Hair follicular keratinocyte (primary cell): ENCODE data around the gene CDK2. TPM values are rescaled to one million over a fixed set of nuclear protein-coding genes. Genes with fewer than 3 reads are reported as not detected.

Source experiments
- total RNA-seq: library from RNA; depleted of rRNA; stranded (reverse); fragments of >200 nt; gene quantifications from 2 replicates; pipeline ENCODE4 v1.2.3, GENCODE V29; 2015

CDK2 gene
- 27.1 and 50.3 TPM in 2 replicates for total RNA-seq

DNA sequence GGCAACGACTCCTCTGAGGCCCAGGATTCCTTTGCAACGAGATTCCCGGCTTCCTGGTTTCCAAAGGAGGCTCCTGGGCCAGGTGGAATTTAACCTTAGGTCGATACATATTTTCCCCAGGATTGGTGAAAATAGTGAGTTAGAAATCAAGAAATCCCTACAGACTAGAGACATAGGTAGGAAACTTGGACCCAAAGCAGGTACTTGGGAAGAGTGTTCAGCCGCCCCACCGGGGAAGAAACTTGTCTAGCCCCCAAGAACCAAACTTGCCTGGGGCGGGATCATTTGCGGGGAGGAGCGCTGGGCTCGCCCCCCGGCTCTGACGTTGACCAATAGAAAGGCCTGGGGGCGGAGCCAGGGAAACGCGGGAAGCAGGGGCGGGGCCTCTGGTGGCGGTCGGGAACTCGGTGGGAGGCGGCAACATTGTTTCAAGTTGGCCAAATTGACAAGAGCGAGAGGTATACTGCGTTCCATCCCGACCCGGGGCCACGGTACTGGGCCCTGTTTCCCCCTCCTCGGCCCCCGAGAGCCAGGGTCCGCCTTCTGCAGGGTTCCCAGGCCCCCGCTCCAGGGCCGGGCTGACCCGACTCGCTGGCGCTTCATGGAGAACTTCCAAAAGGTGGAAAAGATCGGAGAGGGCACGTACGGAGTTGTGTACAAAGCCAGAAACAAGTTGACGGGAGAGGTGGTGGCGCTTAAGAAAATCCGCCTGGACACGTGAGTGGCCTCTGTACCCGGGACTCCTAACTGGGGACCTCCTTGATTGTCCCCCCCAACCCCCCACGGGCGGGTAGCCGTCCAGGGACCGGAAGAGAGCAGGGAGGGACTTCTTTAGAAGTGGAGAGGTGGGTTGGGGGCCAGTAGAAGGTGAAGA lies at the start of gene CDK2:
Gene CDK2, plus strand, starts transcription at position 423 of the 874 bp plus-strand sequence. Its CDS starts 179 bp downstream, at position 602.

DNA sequence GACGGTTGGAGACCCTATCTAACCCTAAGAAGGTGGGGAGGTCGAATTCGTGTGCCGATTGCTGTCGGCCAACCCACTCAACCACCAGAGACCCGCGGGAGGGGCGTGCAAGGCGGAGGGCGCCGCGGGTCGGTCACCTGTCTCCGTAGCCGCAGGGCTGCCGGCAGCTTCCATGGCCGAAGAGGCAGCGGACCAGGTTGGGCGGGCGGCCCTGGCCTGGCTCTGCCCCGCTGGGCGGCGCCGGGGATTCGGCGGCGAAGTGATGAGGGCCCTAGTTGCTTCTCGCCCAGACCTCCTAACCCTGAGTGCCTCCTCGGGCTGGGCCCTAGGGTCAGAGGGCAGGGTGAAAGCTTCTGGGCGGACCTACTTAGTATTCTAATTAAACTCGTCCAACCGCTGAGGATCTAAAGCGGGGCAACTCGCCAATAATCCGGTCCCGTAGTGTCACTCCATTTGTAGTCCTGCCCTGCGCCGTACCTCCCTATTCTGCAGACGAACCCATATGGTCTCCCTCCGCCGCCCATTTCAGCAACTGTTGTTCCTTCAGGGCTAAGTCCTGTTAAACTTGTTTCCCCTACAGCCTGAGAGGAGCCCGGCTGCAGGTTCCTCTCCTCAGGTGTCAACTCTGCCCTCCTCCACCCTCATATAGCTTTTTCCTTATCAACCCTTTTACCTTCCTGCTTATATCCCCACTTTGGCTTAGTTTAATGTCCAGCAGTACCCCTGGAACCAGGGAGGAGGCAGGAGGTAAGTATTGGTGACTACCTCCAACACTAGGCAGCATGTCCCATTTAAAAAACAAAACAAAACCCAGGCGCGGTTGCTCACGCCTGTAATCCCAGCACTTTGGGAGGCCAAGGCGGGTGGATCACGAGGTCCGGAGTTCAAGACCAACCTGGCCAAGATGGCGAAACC lies 38.8 kb upstream of the CDK2 start, which contains the start of gene PYM1:
Gene PYM1, minus strand, starts transcription at position 307 of the 915 bp plus-strand sequence. Its CDS starts 133 bp downstream, at position 174.

DNA sequence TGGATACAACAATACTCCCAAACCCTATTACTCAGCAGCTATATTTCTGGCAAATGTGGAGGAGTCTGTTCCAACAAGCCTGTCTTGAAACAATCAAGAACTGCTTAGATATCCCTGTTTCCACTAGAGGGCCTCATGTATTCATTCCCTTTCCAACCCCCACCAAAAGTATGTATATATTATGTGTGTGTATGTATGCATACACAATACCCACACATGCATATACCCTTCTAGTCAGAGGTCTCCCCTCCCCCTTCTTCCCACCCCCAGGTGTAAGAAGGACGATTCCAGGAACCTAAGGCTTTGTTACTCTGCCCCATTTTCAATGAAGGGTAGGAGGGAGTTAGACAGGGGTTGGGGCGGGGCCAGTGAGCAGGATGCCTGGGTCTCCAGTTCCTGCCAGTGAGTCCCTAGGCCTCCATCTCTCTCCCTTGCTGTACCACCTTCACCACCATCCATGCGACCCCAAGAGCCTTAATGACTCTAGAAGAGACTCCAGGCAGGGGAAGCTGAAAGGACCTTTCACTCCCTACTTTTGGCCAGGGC lies 35.8 kb upstream of the CDK2 start, which contains the start of gene DGKA:
Gene DGKA, plus strand, starts transcription at position 392 of the 546 bp plus-strand sequence. CDS start 5,342 bp downstream, outside the sequence.

DNA sequence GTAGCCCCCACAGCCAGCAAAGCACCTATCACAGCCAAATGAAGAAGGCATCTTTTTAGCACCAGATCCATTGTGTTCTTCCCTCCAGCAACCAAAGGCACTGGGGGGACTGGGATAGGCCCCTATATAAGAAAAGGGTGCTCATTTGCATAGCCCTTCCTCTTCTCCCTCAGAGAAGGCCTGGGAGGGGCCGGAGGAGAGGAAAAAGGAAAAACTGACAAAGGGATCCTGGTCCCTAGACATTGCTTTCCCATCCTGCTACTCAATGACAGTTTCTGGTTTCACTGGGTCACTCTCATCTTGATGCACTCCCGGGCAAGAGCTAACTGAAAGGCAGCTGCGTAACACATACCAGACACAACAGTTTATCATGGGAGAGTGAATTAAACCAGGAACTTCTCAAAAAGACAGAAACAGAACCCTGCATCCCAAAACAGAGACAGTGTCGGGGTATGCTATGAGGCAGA lies 656 bp upstream of the CDK2 start, which contains the start of gene PMEL:
Gene PMEL, minus strand, starts transcription at position 102 of the 467 bp plus-strand sequence. Its CDS starts 31 bp downstream, at position 71.

DNA sequence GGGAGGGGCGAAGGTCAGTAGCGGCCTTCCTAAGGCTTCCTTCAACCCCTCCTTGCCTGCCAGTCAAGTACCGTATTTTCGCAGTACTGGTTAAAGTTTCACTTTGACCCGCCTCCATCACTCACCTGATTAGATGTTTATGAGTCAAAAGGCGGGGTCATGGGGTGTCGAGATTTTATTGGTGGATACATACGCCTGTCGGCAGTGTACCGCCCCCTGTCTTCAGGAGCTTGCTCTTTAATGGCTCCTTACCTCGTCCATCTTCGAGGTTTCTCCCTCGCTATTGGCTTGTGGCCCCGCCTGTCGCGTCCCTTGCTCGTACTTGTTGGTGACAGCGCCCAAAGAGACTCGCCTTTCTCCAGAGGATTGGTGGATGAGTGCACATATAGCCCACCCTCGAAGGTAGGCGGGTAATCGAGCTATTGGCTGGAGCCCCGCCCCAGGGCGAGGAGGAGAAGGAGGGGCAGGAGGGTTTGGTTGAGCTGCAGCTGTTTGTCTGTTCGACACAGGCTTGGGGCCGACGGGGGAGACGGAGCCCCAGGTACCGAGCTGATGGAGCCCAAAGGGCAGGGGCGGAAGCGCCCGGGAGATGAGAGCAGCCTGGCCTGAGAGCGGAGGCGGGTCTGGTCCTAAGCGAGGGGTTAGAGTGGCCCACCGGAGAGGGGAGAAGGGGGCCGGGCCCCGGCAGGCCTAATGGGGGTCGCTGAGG lies 7.1 kb downstream of the CDK2 start, which contains the start of gene RAB5B:
Gene RAB5B, plus strand, starts transcription at position 480 of the 709 bp plus-strand sequence. CDS start 12,883 bp downstream, outside the sequence.

DNA sequence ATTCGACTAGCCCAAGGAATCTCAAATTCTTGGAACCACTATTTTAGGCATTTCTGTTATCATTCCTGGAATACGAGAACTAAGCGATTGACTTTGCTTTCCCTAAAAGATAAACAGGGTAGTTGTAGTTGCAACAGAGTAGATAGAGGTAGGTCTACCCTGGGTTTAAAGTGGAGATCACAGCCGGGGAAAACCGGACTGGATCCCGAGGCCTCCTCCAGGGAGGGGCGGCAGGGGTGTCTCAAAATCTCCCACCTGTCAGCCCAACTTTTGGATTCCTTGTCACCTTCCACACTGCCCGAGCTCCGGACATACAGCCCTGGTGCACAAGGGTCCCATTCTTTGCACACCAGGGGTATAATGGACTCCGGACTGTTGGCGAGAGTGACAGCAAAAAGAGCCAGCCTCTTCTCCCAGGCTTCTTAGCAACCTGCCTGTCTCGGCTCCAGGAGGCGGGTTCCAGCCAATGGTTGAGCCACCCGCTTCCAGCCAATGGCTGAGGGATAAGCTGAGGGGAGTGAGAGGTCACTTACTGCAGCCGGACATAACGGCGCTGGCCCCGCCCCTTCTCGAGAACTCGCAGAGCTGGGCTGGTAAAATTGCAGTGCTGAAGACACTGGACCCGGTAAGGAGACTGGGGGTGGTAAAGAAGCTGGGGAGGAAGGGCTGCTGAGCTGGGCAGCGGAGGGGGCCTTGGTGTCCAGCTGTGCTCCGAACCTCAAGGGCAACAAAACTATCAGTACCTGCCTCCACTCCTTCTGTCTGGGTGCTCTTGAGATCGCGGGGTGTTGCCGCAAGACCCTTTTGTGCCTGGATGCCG lies 30.3 kb downstream of the CDK2 start, which contains the start of gene SUOX:
Gene SUOX, plus strand, starts transcription at position 562 of the 820 bp plus-strand sequence. CDS start 4,946 bp downstream, outside the sequence.

DNA sequence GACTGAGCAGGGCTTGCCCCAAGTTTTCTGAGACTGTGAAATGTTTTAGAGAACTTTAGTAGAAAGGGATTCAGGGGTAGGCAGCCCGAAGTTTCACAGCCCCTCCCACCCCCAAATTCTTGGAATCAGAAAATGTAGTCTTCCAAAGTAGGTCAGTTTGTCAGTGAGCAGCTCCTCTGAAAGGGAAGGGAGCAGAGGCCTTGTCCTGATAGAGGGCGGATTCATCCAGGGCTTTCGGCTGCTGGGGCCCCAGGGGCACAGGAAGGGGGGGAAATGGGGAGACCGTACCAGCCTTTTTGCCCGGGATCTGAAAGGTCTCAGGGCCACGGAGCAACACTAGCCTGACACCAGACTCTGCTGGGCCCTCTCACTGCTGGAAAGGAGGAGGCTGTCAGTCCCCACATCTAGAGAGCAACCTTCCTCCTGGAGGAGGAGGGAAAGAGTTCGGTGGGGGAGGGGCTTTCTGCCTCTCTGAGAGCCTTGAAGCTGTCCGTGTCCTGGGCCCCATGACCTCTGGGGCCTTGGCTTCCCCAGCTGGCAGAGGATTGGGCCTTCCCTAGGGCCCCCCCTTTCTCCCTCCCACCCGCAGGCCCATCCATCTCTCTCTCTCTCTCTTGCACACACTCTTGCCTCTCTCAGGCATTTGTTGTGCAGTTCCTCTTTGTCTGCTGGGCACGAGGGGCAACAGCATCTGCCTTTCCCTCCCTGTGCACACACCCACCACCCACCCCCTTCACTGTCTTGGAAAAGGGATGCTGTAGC lies 54.0 kb downstream of the CDK2 start, which contains the start of gene IKZF4:
Gene IKZF4, plus strand, starts transcription at position 621 of the 762 bp plus-strand sequence. CDS start 451 bp downstream, outside the sequence.

Other genes with a start within 250 kb of the CDK2 start
- 2.2 TPM in 1 of 2 replicates, not detected in the other for gene RDH5, start 246.4 kb upstream of the CDK2 start, total RNA-seq
- 448 and 661 TPM in 2 replicates for gene CD63, start 237.8 kb upstream of the CDK2 start, total RNA-seq
- 3.0 and 3.8 TPM in 2 replicates for gene GDF11, start 223.7 kb upstream of the CDK2 start, total RNA-seq
- 109 and 122 TPM in 2 replicates for gene SARNP, start 149.1 kb upstream of the CDK2 start, total RNA-seq
- 47.1 and 59.0 TPM in 2 replicates for gene ORMDL2, start 148.8 kb upstream of the CDK2 start, total RNA-seq
- gene DNAJC14, start 137.2 kb upstream of the CDK2 start, total RNA-seq = 20.8 and 28.7 TPM in 2 replicates
- gene MMP19, start 123.9 kb upstream of the CDK2 start, total RNA-seq = 3.8 and 8.1 TPM in 2 replicates
- gene PYM1, start 38.9 kb upstream of the CDK2 start, total RNA-seq = 47.9 and 67.3 TPM in 2 replicates
- gene DGKA, start 35.7 kb upstream of the CDK2 start, total RNA-seq = 157 and 232 TPM in 2 replicates
- 1.8 and 3.4 TPM in 2 replicates for gene PMEL, start 788 bp upstream of the CDK2 start, total RNA-seq
- gene RAB5B, start 7.2 kb downstream of the CDK2 start, total RNA-seq = 46.3 and 70.7 TPM in 2 replicates
- gene SUOX, start 30.4 kb downstream of the CDK2 start, total RNA-seq = 8.3 and 11.2 TPM in 2 replicates
- 0.94 and 2.2 TPM in 2 replicates for gene IKZF4, start 54.2 kb downstream of the CDK2 start, total RNA-seq
- gene RPS26, start 75.1 kb downstream of the CDK2 start, total RNA-seq = 1,053 and 1,704 TPM in 2 replicates
- gene ERBB3, start 113.3 kb downstream of the CDK2 start, total RNA-seq = 6.2 and 14.0 TPM in 2 replicates
- gene PA2G4, start 137.7 kb downstream of the CDK2 start, total RNA-seq = 183 and 356 TPM in 2 replicates
- gene RPL41, start 149.8 kb downstream of the CDK2 start, total RNA-seq = 4,093 and 5,143 TPM in 2 replicates
- gene ZC3H10, start 151.4 kb downstream of the CDK2 start, total RNA-seq = 0.62 and 3.8 TPM in 2 replicates
- gene ESYT1, start 161.4 kb downstream of the CDK2 start, total RNA-seq = 176 and 198 TPM in 2 replicates
- gene MYL6B, start 185.8 kb downstream of the CDK2 start, total RNA-seq = 41.4 and 72.2 TPM in 2 replicates
- 1,992 and 2,124 TPM in 2 replicates for gene MYL6, start 191.5 kb downstream of the CDK2 start, total RNA-seq
- 18.7 and 24.4 TPM in 2 replicates for gene SMARCC2, start 222.7 kb downstream of the CDK2 start, total RNA-seq